WTC11 (cell line): ENCODE results near the gene PKMYT1. TPM values are rescaled to one million over a fixed set of nuclear protein-coding genes. Genes with fewer than 3 reads are reported as not detected.

ENCODE experiments used
- AFF4 ChIP-seq: sonication (generic); formaldehyde crosslinking; IDR thresholded peaks from 2 replicates; pipeline ENCODE4 v1.8.1; 2023; ENCODE audit warnings: mild to moderate bottlenecking, missing genetic modification reagents, borderline replicate concordance
- CTCF ChIP-seq: fragments of 200-600 bp; IDR thresholded peaks from 2 replicates; pipeline ENCODE4 v1.8.0; 2022; ENCODE audit warnings: antibody characterized with exemption
- E2F1 ChIP-seq: sonication (generic); formaldehyde crosslinking; IDR thresholded peaks from 2 replicates; pipeline ENCODE4 v1.8.0; 2022; ENCODE audit warnings: mild to moderate bottlenecking, missing genetic modification reagents
- JUN ChIP-seq: sonication (generic); formaldehyde crosslinking; IDR thresholded peaks from 2 replicates; pipeline ENCODE4 v1.8.0; 2023; ENCODE audit warnings: mild to moderate bottlenecking, missing genetic modification reagents
- NR3C1 ChIP-seq: sonication (generic); formaldehyde crosslinking; conservative IDR thresholded peaks from 2 replicates; pipeline ENCODE4 v1.8.1; 2023; ENCODE audit warnings: low read depth, mild to moderate bottlenecking, missing genetic modification reagents
- OVOL2 ChIP-seq: fragments of 250-450 bp; sonication (Bioruptor Pico); IDR thresholded peaks from 2 replicates; pipeline ENCODE4 v1.9.0; 2021; ENCODE audit warnings: mild to moderate bottlenecking, borderline replicate concordance
- PRRX2 ChIP-seq: fragments of 250-450 bp; sonication (Bioruptor Pico); IDR thresholded peaks from 2 replicates; pipeline ENCODE4 v1.8.0; 2021; ENCODE audit warnings: mild to moderate bottlenecking
- RELA ChIP-seq: sonication (generic); formaldehyde crosslinking; IDR thresholded peaks from 2 replicates; pipeline ENCODE4 v1.8.1; 2022; ENCODE audit warnings: missing genetic modification reagents, mild to moderate bottlenecking, borderline replicate concordance
- SMAD3 ChIP-seq: sonication (generic); formaldehyde crosslinking; IDR thresholded peaks from 2 replicates; pipeline ENCODE4 v1.8.0; 2022; ENCODE audit warnings: missing genetic modification reagents, mild to moderate bottlenecking, borderline replicate concordance
- SOX15 ChIP-seq: fragments of 250-450 bp; sonication (Bioruptor Pico); IDR thresholded peaks from 2 replicates; pipeline ENCODE4 v1.9.0; 2021; ENCODE audit warnings: mild to moderate bottlenecking
- USF2 ChIP-seq: sonication (generic); formaldehyde crosslinking; IDR thresholded peaks from 2 replicates; pipeline ENCODE4 v1.8.1; 2023; ENCODE audit warnings: mild to moderate bottlenecking, missing genetic modification reagents, moderate library complexity
- ZBTB21 ChIP-seq: sonication (generic); formaldehyde crosslinking; IDR thresholded peaks from 2 replicates; pipeline ENCODE4 v1.8.1; 2023; ENCODE audit warnings: mild to moderate bottlenecking, missing genetic modification reagents, borderline replicate concordance
- ZNF232 ChIP-seq: sonication (generic); formaldehyde crosslinking; IDR thresholded peaks from 2 replicates; pipeline ENCODE4 v1.8.0; 2022; ENCODE audit warnings: mild to moderate bottlenecking, missing genetic modification reagents
- ZNF263 ChIP-seq: sonication (generic); formaldehyde crosslinking; IDR thresholded peaks from 2 replicates; pipeline ENCODE4 v1.8.1; 2022; ENCODE audit warnings: low read depth, mild to moderate bottlenecking, moderate library complexity, missing genetic modification reagents
- ZNF281 ChIP-seq: sonication (generic); formaldehyde crosslinking; IDR thresholded peaks from 2 replicates; pipeline ENCODE4 v1.8.0; 2023; ENCODE audit warnings: mild to moderate bottlenecking, missing genetic modification reagents
- total RNA-seq: library from RNA; stranded (reverse); gene quantifications from 3 replicates; pipeline ENCODE4 v1.2.3, GENCODE V29; 2021
- TF ChIP-seq, protein P1 (sequence below): sonication (generic); formaldehyde crosslinking; conservative IDR thresholded peaks from 2 replicates; pipeline ENCODE4 v1.8.1; 2022; ENCODE audit warnings: mild to moderate bottlenecking, missing genetic modification reagents
- TF ChIP-seq, protein P2 (sequence below): sonication (generic); formaldehyde crosslinking; IDR thresholded peaks from 2 replicates; pipeline ENCODE4 v1.8.0; 2022; ENCODE audit warnings: mild to moderate bottlenecking, missing genetic modification reagents
- TF ChIP-seq, protein P3 (sequence below): fragments of 250-450 bp; sonication (Bioruptor Pico); IDR thresholded peaks from 2 replicates; pipeline ENCODE4 v1.9.0; 2021; ENCODE audit warnings: mild to moderate bottlenecking
- TF ChIP-seq, protein P4 (sequence below): fragments of 250-450 bp; sonication (Bioruptor Pico); IDR thresholded peaks from 2 replicates; pipeline ENCODE4 v2.1.2; 2022; ENCODE audit warnings: mild to moderate bottlenecking, moderate library complexity
- TF ChIP-seq, protein P5 (sequence below): sonication (generic); formaldehyde crosslinking; IDR thresholded peaks from 2 replicates; pipeline ENCODE4 v1.8.1; 2022; ENCODE audit warnings: low read depth, mild to moderate bottlenecking, moderate library complexity, missing genetic modification reagents, borderline replicate concordance

PKMYT1 gene
- total RNA-seq, 1 experiment from 2014 or later, result 120 TPM

- peak; percentile 61; the same call in 1 of the 2 replicates for TF ChIP-seq RELA (CRISPR knock-in tag)
- TF ChIP-seq ZNF232, result peak; percentile 74; the same call in 1 of the 2 replicates
- peak; percentile 94 for TF ChIP-seq ZNF281 (CRISPR knock-in tag)
- TF ChIP-seq NR3C1 (CRISPR knock-in tag), result peak; percentile 71; the same call in 1 of the 2 replicates
- TF ChIP-seq, protein P1, sequence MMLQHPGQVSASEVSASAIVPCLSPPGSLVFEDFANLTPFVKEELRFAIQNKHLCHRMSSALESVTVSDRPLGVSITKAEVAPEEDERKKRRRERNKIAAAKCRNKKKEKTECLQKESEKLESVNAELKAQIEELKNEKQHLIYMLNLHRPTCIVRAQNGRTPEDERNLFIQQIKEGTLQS (CRISPR knock-in tag), result no peak
- TF ChIP-seq PRRX2 (CRISPR knock-in tag), result no peak
- peak; percentile 41; the same call in 1 of the 2 replicates for TF ChIP-seq USF2 (CRISPR knock-in tag)
- 0 out of 2 replicates have a peak, but pooled peaks have one; percentile 21 for TF ChIP-seq ZNF263
- TF ChIP-seq E2F1 (CRISPR knock-in tag), result peak; percentile 67; the same call in 1 of the 2 replicates
- no peak for TF ChIP-seq AFF4 (CRISPR knock-in tag)
- TF ChIP-seq, protein P2, sequence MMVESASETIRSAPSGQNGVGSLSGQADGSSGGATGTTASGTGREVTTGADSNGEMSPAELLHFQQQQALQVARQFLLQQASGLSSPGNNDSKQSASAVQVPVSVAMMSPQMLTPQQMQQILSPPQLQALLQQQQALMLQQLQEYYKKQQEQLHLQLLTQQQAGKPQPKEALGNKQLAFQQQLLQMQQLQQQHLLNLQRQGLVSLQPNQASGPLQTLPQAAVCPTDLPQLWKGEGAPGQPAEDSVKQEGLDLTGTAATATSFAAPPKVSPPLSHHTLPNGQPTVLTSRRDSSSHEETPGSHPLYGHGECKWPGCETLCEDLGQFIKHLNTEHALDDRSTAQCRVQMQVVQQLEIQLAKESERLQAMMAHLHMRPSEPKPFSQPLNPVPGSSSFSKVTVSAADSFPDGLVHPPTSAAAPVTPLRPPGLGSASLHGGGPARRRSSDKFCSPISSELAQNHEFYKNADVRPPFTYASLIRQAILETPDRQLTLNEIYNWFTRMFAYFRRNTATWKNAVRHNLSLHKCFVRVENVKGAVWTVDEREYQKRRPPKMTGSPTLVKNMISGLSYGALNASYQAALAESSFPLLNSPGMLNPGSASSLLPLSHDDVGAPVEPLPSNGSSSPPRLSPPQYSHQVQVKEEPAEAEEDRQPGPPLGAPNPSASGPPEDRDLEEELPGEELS (CRISPR knock-in tag), result peak; percentile 97
- peak; percentile 84; the same call in 1 of the 2 replicates for TF ChIP-seq SMAD3 (CRISPR knock-in tag)
- TF ChIP-seq SOX15, result no peak
- TF ChIP-seq CTCF, result no peak
- TF ChIP-seq, protein P3, sequence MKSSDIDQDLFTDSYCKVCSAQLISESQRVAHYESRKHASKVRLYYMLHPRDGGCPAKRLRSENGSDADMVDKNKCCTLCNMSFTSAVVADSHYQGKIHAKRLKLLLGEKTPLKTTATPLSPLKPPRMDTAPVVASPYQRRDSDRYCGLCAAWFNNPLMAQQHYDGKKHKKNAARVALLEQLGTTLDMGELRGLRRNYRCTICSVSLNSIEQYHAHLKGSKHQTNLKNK (CRISPR knock-in tag), result no peak
- TF ChIP-seq OVOL2 (CRISPR knock-in tag), result no peak
- TF ChIP-seq, protein P4, sequence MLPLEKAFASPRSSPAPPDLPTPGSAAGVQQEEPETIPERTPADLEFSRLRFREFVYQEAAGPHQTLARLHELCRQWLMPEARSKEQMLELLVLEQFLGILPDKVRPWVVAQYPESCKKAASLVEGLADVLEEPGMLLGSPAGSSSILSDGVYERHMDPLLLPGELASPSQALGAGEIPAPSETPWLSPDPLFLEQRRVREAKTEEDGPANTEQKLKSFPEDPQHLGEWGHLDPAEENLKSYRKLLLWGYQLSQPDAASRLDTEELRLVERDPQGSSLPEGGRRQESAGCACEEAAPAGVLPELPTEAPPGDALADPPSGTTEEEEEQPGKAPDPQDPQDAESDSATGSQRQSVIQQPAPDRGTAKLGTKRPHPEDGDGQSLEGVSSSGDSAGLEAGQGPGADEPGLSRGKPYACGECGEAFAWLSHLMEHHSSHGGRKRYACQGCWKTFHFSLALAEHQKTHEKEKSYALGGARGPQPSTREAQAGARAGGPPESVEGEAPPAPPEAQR (CRISPR knock-in tag), result no peak
- TF ChIP-seq, protein P5, sequence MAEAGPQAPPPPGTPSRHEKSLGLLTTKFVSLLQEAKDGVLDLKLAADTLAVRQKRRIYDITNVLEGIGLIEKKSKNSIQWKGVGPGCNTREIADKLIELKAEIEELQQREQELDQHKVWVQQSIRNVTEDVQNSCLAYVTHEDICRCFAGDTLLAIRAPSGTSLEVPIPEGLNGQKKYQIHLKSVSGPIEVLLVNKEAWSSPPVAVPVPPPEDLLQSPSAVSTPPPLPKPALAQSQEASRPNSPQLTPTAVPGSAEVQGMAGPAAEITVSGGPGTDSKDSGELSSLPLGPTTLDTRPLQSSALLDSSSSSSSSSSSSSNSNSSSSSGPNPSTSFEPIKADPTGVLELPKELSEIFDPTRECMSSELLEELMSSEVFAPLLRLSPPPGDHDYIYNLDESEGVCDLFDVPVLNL, result peak; percentile 92
- no peak; the same call in 1 of the 2 replicates for TF ChIP-seq ZBTB21 (CRISPR knock-in tag)
- peak; percentile 92 for TF ChIP-seq JUN (CRISPR knock-in tag)
Observed at GRCh38 chr16:2968738-2969544, 11.3 kb downstream of the PKMYT1 start, which contains the start of gene PAQR4 (continued).
